ENCODE measurements around the gene REXO2. TPM values are rescaled to one million over a fixed set of nuclear protein-coding genes. Genes with fewer than 3 reads are reported as not detected.

Gene REXO2
- total and polyA plus RNA-seq, 2 of the 13 experiments (the other 11 are each of a cell fraction or from before 2014, with no cell fraction given): 95.6 to 104 TPM

GRCh38 chr11:114483929-114484328, 44.7 kb downstream of the REXO2 start (continued):
- TF ChIP-seq ZNF687 (CRISPR knock-in tag; IDR thresholded peaks at IDR 0.05): no peak
- TF ChIP-seq THAP9 (CRISPR knock-in tag; IDR thresholded peaks at IDR 0.05; ENCODE audit: borderline replicate concordance): no peak
- TF ChIP-seq DNMT1 (CRISPR knock-in tag; IDR thresholded peaks at IDR 0.05): no peak
- TF ChIP-seq ZNF782 (CRISPR knock-in tag; IDR thresholded peaks at IDR 0.05; ENCODE audit: borderline replicate concordance): no peak

- no peaks in the 10 kb centered on the region for H3K4me1 ChIP-seq (ENCODE audit: insufficient read depth, low read length)
- H4K20me1 ChIP-seq (ENCODE audit: insufficient read depth, low read length): no peaks in the 10 kb centered on the region
- FAIRE-seq (no peak), ATAC-seq (no peak), DNase-seq (ENCODE audit: low spot score) (no peak)
- H3K36me3 ChIP-seq (replicated peaks in 1 of 2; ENCODE audit: control insufficient read depth in 1 of 2, insufficient read depth in 2 of 2, low read length in 2 of 2): no peaks in the 10 kb centered on the region
- no peak overlapping the region for H3K27ac ChIP-seq (ENCODE audit: extremely low read length, insufficient read depth, low read length)
- no peaks in the 10 kb centered on the region for H3K27me3 ChIP-seq (ENCODE audit: control insufficient read depth in 1 of 2, insufficient read depth in 2 of 2, low read length in 2 of 2)
- in situ Hi-C loops (cut with HindIII; ENCODE audit: extremely low pct_ligation_motif_present, low pct_unique_long_range_greater_than_20kb) (no loop called here), intact Hi-C loops (cut with micrococcal nuclease; ENCODE audit: unreplicated experiment) (no loop called here)
- WGBS (ENCODE audit: low lambda C conversion rate): 12% methylated on average over 3 of the region's 3 CpGs
- no peak overlapping the region for H3K9ac ChIP-seq (ENCODE audit: insufficient read depth, low read depth, low read length)
- H3K9me3 ChIP-seq (ENCODE audit: low read length): no peaks in the 10 kb centered on the region
- POLR2A ChIA-PET: no interaction called here
- no TSS peak for BruUV-seq (replicated peaks)
- no peak overlapping the region for H3K4me2 ChIP-seq (ENCODE audit: low read depth, low read length)
- no peaks in the 10 kb centered on the region for H3K79me2 ChIP-seq (ENCODE audit: insufficient read depth, low read length)
- no peak overlapping the region for H3K4me3 ChIP-seq (replicated peaks in 1 of 3; ENCODE audit: insufficient read depth in 1 of 3, low read depth in 2 of 3, low read length in 3 of 3)
- CTCF ChIA-PET (ENCODE audit: low intra/inter-chr PET ratio, low total read pairs): no interaction called here
- H2AFZ ChIP-seq (ENCODE audit: low read length): no peak overlapping the region
- TF ChIP-seq TRIM22 (IDR thresholded peaks at IDR 0.05) (no peak), TMF1 (CRISPR knock-in tag; IDR thresholded peaks at IDR 0.05; ENCODE audit: low read depth) (no peak), DDIT3 (CRISPR knock-in tag; IDR thresholded peaks at IDR 0.05) (no peak), ZNF451 (CRISPR knock-in tag; IDR thresholded peaks at IDR 0.05) (no peak), HIC2 (CRISPR knock-in tag; IDR thresholded peaks at IDR 0.05; ENCODE audit: low read depth) (no peak), ZNF567 (CRISPR knock-in tag; IDR thresholded peaks at IDR 0.05; ENCODE audit: borderline replicate concordance) (no peak), MLLT10 (CRISPR knock-in tag; IDR thresholded peaks at IDR 0.05) (no peak), RFX1 (IDR thresholded peaks at IDR 0.05) (no peak), ZNF562 (CRISPR knock-in tag; IDR thresholded peaks at IDR 0.05; ENCODE audit: borderline replicate concordance) (no peak), EZH2 (conservative IDR thresholded peaks at IDR 0.05; ENCODE audit: low read depth, low read length) (no peak)
These were observed 57.6 kb downstream of the REXO2 start for GRCh38 chr11:114496915-114497314.

Data from HepG2 (cell line).